ENCODE measurements around the gene CANT1.
A peak's percentile ranks its signal among the peaks of the same experiment; 100 is the strongest.

DNA sequence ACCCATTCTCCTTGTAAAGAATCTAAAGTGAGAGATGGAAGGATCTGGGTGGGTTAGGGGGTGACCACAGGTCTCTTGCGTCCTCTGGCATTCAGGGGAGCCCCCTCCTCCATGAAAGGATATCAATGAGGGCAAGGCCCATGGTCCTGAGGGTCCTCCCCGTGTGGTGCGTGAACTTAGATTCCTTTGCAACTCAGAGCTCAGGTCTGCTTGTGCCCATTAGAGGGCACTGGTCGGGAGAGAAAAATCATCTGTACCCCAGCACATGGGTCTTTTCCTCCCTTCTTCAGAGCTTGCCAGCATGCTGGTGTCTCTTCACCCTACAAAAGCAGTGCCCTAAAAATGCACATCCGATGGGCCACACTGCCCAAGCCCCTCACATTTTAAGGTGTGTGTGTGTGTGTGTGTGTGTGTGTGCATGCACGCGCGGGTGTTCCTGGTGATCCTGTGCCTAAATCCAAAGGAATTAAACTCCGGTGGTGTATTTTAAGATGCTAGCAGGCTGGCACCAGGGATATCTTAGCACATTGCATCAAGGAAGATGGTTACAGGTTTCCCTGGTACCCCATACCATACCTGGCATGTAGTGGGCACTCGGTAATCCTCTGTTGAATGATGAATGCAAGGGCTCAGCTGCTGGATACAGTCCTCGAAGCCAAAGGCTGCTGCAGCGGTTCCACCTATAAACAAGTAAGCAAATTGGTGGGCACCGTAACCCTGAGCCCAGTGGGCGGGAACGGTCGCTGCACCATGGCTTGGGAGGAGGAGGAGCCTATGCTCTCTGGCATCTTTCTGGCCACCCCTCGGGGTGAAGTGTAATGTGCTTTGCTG lies 19.1 kb upstream of the CANT1 start:
- TF ChIP-seq, protein P1, sequence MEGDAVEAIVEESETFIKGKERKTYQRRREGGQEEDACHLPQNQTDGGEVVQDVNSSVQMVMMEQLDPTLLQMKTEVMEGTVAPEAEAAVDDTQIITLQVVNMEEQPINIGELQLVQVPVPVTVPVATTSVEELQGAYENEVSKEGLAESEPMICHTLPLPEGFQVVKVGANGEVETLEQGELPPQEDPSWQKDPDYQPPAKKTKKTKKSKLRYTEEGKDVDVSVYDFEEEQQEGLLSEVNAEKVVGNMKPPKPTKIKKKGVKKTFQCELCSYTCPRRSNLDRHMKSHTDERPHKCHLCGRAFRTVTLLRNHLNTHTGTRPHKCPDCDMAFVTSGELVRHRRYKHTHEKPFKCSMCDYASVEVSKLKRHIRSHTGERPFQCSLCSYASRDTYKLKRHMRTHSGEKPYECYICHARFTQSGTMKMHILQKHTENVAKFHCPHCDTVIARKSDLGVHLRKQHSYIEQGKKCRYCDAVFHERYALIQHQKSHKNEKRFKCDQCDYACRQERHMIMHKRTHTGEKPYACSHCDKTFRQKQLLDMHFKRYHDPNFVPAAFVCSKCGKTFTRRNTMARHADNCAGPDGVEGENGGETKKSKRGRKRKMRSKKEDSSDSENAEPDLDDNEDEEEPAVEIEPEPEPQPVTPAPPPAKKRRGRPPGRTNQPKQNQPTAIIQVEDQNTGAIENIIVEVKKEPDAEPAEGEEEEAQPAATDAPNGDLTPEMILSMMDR (IDR thresholded peaks at IDR 0.05): peak; percentile 52
- no peak for TF ChIP-seq ZFX (IDR thresholded peaks at IDR 0.05; ENCODE audit: borderline replicate concordance)

All from 22Rv1 (cell line).